GM18909 (cell line): ENCODE data around the gene ANGEL2.
A peak's percentile ranks its signal among the peaks of the same experiment; 100 is the strongest.

Experiments used
- ATAC-seq: cut with Tn5 transposase; IDR thresholded peaks from one replicate; pipeline ENCODE4 v1.9.1; 2021; ENCODE audit warnings: mild to moderate bottlenecking; ENCODE audit not compliant: unreplicated experiment, poor library complexity

The ANGEL2 gene

DNA sequence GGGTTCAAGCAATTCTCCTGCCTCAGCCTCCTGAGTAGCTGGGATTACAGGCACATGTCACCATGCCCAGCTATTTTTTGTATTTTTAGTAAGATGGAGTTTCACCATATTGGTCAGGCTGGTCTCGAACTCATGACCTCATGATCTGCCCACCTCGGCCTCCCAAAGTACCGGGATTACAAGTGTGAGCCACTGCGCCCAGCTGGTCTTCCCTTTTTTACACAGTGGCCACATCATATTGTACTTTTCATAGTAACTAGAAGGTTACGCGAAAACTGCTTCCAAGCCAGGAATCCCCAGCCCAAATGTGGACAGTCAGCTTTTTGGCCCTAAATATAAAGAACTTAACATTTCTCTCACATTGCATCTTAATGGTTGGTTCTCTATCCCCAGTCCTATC lies 61.2 kb downstream of the ANGEL2 start:
- no peak for ATAC-seq

DNA sequence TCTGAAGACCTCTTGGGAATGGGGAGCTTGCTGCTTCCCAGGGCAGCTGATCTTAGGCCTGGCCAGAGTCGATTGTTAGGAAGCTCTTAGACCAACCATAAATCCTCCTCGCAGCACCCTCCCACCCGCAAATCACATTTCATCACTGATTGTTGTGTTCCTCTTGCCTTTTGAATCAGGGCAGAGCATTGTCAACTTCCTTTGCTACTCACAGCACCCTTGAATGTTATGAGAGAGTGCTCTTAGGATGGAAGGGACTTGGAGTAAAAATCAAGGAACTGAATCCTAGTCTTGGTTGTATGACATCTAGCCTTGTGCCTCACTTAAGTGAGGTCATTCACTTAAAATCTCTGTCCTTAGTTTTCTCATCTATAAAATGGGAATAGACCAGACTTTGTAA lies 62.3 kb downstream of the ANGEL2 start:
- ATAC-seq = no peak

DNA sequence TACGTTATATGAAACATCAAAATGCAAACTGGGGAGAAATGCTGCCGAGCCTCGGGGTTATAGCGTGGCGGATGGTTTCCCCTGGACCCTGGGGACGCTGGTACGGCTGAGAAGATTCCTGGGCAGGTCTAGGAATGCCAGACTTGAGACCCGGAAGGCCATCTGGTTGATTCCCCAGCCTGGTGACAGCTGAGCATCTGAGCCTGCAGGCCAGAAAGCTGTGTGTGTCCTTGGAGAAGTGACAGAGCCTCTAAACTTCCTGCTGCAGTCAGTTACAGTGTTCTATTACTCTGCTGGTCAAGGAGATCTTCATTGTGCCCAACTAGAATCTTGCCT lies 63.1 kb downstream of the ANGEL2 start:
- ATAC-seq = no peak

DNA sequence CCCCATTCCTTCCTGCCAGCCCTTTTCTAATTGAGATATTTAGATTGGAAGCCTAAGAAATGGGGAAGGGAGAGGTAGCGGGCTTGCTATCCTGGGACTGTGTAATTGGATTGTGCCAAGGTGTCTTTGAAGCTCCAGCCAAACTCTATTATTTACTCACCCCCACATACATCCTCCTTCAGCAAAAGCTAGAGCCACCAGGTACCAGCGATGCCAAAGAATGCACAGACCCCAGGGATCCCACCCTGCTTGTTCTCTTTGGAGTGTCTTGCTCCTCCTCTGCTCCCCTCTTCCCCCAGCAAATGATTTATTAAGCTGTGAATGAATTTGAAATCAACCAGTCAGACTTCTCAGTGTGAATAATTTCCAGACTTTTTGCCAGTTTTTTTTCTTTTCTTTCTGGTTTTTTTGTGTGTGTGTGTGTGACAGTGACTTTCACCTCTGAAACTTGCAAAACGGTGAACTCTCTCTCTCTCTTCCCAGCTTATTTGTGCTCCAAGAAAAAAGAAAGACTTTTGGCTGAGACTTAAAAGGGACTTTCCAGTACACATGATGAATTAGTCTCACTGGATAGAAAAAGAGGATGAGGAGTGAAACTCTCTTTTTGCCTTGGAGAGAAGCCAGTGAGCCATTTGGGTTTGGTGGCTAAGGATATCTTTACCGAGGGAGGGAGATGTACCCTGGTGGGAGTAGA lies 63.6 kb downstream of the ANGEL2 start:
- no peak for ATAC-seq

DNA sequence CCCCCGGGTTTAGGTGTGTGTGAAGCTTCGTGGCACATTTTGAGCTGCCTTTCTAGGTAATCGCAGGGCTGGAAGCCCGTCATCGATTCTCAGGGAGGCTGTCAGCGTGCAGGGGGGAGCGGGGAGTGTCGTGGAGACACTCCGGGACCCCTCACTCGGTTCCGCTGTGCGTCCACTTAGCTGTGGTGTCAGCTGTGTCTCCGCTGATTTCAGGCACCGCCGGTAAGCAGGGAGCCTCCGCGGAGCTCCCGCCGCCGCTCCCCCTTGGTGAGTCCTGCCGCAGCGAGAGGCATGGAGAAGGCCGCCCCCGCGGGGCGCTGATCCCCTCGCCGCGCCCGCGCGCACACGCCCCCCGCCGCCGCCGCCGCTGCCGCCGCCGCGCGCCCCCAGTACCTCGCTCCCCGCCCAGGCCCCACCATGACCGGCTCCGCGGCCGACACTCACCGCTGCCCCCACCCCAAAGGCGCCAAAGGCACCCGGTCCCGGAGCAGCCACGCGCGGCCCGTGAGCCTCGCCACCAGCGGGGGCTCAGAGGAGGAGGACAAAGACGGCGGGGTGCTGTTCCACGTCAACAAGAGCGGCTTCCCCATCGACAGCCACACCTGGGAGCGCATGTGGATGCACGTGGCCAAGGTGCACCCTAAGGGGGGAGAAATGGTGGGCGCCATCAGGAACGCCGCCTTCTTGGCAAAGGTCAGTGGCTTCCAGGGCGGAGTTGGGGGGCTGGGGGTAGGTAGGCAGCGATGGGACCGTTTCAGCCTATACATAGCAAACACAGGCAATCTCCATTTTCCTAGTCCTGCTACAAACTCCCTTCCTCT lies 64.3 kb downstream of the ANGEL2 start:
- ATAC-seq = peak; percentile 7

DNA sequence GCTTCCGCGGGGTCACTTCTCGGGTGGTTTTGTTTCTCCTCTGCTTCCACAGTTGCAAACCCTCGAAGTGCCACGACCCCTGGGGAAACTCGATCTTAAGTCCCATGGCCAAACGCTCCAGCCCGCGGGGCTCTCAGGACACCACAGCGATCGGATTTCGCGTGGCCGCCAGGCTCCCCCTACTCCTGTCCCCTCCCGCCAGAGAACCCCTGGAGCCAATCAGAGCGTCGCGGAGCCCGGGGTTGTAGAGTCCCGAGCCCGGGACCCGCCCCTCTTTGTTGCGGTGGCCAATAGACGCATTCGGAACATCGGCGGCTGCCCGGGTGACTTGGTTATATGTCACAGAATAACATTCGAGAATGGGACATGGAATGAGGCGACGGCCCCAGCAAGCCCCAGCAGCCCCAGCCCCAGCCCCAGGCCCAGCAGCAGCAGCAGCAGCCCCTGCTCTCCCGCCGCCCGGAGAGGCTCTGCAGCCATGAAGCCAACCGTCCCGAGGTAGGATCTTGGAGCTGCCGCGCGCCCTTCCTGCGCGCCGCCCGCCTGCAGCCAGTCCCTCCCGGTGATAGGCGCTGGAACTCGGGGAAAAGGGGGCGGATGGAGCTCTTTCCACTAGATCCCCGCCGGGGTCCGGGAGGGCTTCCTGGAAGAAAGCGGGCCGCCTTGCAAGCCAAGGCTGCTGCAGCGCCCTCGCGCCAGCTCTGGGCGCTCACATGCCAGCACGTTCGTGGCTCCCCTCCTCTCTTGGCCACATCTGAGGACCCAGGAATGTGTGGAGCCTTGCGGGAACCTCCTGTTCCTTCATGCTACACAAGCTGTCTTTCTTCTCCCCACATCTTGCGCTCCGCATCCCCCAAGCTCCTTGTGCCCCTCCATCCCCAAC lies 65.2 kb downstream of the ANGEL2 start, which contains the start of gene VASH2:
Gene VASH2, plus strand, starts transcription at position 299 of the 883 bp plus-strand sequence. CDS start 1,002 bp downstream, outside the sequence.
- peak; percentile 97 for ATAC-seq

DNA sequence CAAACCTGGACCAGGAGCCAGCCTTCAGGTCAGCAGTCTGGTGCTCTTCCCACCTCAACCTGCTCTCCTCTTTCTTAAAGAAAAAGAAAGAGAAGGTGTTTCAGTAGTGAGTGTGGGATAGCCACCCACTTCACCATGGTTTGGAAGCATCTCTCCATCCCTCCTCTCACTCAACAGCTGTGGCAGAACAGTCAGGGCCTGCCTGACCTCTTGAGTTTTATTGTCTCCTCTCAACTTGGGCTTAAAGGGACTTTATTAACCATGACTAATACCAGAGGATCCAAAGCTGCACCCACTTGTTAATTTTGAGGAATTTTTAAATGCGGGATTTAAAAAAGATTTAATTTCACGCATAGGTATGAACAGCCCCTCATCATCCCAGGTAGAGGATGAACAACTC lies 65.9 kb downstream of the ANGEL2 start:
- ATAC-seq = no peak

DNA sequence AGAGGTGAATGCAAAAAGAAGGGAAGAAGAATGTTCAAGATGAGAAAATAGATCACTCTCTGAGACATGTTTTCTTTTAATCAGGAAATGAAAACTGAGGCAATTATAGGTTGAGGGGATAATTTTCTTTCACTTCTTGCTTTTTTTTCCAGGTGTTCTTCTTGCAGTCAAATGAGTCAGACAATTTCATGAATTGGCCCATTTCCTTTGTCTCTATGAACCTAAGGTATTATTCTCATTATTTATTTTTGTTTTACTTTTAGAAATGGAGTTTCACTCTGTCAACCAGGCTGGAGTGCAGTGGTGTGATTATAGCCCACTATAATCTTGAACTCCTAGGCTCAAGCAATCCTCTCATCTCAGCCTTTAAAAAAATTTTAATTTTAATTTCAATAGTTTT lies 68.8 kb downstream of the ANGEL2 start:
- ATAC-seq = no peak

DNA sequence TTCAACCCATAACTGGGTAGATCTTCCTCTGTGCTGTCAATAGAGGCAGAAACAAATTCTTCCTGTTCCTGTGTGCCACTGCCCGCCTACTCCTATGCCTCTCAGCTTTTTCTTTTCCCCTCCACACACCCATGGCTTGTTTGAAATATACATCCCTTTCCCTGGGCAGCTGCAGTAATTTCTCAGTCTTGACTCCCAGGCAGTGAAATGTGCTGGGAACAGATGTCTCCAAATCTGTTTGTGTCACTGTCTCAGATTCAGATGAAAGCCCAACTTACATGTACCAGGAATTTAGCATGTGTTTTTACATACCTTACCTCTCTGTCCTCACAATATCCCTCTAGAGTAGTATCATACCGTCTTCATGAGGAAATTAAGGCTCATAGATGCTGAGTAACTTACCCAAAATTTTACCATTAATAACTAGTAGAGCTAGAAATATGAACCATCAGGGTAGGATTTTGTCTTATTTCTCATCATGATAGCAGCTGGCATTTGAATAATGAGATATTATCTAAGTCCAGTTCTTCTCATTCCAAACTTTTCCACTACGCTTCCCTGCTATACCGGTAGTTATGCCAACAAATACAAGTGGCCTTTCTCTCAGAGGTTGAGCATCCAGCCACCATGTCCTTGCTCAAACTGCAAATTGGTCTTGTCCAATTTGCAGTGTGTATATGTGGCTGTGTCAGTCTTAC lies 70.1 kb downstream of the ANGEL2 start:
- ATAC-seq = no peak

DNA sequence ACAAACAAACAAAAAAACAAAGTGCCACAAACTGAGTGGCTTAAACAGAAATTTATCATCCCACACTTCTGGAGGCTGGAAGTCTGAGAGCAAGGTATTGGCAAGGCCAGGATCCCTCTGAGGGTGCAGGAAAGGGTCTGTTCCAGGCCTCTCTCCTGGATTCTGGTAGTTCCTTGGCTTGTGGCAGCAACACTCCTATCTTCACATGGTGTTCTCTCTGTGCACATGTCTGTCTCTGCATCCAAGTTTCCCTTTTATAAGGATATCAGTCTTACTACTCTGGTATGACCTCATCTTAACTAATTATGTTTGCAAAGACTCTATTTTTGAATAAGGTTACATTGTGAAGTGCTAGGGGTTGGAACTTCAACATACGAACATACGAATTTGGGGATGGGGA lies 70.6 kb downstream of the ANGEL2 start:
- ATAC-seq = no peak

DNA sequence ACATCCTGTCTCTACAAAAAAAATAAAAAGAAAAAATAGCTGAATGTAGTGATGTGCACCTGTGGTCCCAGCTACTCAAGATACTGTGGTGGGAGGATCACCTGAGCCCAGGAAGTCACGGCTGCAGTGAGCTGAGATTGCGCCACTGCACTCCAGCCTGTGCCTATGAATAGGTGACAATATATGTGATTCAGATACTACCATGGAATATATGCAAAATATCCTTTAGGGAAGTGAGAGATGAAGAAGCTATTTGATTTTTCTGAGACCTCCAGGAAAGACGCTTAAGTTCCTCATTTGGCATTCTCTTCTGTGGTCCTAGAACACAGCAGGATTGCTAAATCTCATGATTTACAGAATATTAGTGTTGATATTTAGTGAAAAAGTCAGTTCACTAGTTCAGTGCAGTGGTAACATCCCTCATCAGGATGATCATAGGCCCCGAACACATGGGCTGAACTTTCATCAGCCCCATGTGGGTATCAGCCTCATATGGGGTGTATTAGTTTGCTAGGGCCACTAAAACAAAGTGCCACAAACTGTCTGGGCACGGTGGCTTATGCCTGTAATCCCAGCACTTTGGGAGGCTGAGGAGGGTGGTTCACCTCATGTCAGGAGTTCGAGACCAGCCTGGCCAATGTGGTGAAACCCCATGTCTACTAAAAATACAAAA lies 71.3 kb downstream of the ANGEL2 start:
- peak; percentile 60 for ATAC-seq

DNA sequence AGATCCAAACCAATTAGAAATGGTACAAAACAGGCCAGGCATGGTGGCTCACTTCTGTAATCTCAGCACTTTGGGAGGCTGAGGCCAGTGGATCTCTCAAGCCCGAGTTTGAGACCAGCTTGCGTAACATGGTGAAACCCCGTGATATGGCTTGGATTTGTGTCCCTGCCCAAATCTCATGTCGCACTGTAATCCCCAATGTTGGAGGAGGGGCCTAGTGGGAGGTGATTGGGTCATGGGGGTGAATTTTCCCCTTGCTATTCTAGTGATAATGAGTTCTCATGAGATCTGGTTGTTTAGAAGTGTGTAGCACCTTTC lies 72.3 kb downstream of the ANGEL2 start:
- ATAC-seq = no peak

DNA sequence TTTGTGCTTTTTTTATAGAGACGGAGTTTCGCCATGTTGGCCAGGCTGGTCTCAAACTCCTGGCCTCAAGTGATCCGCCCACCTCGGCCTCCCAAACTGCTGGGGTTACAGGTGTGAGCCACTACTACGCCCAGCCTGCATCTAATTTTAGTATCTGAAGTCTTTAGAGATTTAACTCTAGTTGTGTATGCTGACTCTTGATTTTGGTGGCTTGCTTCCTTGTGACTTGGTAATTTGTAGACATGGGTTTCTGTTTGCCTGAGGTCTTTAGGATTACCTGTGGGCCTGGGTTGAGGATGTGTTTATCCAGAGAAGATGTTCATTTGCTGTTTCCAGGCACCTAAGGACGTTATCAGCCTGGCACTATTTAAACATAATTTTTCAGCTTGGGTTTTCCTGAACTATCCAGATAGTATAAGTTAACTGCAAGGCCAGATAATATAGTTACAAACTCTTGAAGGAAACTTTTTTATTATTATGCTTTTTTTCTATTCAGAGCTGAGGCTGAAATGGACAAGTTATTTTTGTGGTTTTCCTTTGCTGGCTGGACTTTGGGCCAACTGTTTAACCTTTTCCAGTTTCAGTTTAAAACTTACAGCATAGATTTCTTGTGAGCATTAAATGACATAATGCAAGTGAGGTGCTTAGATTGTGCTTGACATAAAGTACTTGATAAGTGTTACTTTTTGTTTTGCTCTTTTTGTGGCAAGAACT lies 72.8 kb downstream of the ANGEL2 start:
- ATAC-seq = no peak
